Measurements from ENCODE around the gene ROBO1. TPM values are rescaled to one million over a fixed set of nuclear protein-coding genes. Genes with fewer than 3 reads are reported as not detected.

ROBO1 gene
- total RNA-seq, 1 donor from 2014 or later, result 66.5 TPM

DNA sequence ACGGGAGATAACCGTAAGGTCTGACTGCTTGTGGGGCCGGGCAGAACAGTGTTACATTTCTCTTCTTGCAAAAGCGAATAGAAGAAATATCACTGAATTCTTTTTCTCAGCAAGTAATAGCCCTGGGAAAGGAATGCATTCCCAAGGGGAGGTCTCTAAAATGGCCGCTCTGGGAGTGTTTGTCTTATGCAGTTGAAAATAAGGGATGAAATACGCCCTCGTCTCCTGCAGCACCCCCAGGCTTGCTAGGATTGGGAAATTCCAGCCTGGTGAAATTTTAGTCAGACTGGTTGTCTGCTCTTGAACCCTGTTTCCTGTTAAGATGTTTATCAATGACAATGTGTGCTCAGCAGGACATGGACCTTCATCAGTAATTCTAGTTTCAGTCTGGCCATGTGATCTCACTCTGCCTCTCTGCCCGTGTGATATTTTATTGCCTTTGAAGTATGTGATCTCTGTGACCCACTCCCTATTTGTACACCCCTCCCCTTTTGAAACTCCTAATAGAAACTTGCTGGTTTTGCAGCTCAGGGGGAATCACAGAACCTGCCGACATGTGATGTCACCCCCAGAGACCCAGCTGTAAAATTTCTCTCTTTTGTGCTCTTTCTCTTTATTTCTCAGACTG is 715.6 kb downstream of the ROBO1 start:
- intact Hi-C loops (cut with DNase I), result no loop called here
- no peaks in the 10 kb centered on the region for H3K4me1 ChIP-seq
- no peak overlapping the region for H3K4me3 ChIP-seq
- no peaks in the 10 kb centered on the region for H3K36me3 ChIP-seq
- no peak overlapping the region for H3K27ac ChIP-seq
- TF ChIP-seq POLR2AphosphoS5 (IDR thresholded peaks at IDR 0.05; ENCODE audit: insufficient read depth in 1 of 2, low read depth in 1 of 2), result no peak
- TF ChIP-seq, protein P1, sequence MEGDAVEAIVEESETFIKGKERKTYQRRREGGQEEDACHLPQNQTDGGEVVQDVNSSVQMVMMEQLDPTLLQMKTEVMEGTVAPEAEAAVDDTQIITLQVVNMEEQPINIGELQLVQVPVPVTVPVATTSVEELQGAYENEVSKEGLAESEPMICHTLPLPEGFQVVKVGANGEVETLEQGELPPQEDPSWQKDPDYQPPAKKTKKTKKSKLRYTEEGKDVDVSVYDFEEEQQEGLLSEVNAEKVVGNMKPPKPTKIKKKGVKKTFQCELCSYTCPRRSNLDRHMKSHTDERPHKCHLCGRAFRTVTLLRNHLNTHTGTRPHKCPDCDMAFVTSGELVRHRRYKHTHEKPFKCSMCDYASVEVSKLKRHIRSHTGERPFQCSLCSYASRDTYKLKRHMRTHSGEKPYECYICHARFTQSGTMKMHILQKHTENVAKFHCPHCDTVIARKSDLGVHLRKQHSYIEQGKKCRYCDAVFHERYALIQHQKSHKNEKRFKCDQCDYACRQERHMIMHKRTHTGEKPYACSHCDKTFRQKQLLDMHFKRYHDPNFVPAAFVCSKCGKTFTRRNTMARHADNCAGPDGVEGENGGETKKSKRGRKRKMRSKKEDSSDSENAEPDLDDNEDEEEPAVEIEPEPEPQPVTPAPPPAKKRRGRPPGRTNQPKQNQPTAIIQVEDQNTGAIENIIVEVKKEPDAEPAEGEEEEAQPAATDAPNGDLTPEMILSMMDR (IDR thresholded peaks at IDR 0.05), result no peak
- no peak for TF ChIP-seq POLR2A (IDR thresholded peaks at IDR 0.05)
- H3K27me3 ChIP-seq, result no peaks in the 10 kb centered on the region
- DNase-seq (ENCODE audit: extremely low spot score in 2 of 2), result no peak
- H3K9me3 ChIP-seq, result peaks cover 6% of the 10 kb centered on the region

DNA sequence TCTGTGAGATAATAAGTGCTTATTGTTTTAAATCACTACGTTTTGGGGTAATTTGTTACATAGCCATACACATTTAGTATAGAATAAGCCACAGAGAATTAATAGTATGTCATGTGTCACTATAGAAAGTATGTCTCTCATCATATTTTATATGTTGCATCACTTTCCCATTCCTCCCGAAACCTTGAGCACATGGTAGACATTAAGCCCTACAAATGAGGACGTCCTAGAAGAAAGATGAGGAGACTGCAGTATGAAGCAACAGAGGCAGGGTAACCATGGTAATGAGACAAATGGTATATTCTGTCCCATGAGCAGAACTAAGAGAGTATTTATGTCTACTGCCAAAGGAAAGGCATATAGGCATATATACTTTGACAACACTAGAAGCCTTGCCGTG is 720.2 kb downstream of the ROBO1 start:
- no peak for TF ChIP-seq POLR2A (IDR thresholded peaks at IDR 0.05)
- no peak for TF ChIP-seq POLR2AphosphoS5 (IDR thresholded peaks at IDR 0.05; ENCODE audit: insufficient read depth in 1 of 2, low read depth in 1 of 2)
- TF ChIP-seq, protein P1 (IDR thresholded peaks at IDR 0.05), result no peak
- DNase-seq (ENCODE audit: extremely low spot score in 2 of 2), result no peak

DNA sequence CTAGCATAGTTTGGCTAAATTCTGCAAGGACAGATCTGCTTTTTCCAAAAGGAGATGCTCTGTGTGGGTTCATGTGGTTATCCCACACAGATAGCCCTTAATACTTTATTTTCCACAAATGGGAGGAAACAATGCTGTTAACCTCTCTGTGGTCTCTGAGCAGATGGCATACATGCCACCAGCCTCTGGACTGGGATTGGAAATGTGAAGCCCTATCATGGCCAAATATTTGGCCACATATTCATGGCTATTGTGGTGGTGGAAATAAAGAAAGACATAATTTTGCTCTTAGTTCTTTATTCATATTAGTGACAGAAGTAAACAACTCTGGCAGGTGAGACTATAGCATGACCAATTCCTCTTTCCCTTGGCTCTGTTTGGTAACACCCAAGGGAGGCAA is 726.2 kb downstream of the ROBO1 start:
- DNase-seq (ENCODE audit: extremely low spot score in 2 of 2), result no peak
- TF ChIP-seq POLR2A (IDR thresholded peaks at IDR 0.05), result no peak
- TF ChIP-seq, protein P1 (IDR thresholded peaks at IDR 0.05), result no peak
- no peak overlapping the region for H3K27ac ChIP-seq
- H3K4me1 ChIP-seq, result no peaks in the 10 kb centered on the region
- H3K4me3 ChIP-seq, result no peak overlapping the region
- no peaks in the 10 kb centered on the region for H3K36me3 ChIP-seq
- H3K27me3 ChIP-seq, result no peaks in the 10 kb centered on the region
- H3K9me3 ChIP-seq, result no peaks in the 10 kb centered on the region
- intact Hi-C loops (cut with DNase I), result no loop called here

More for the DNA sequence above, 720.2 kb downstream of the ROBO1 start:
- Histone ChIP-seq H3K27me3 (no peaks in the 10 kb centered on the region), H3K9me3 (peaks cover 6% of the 10 kb centered on the region), H3K4me3 (no peak overlapping the region), H3K4me1 (no peaks in the 10 kb centered on the region), H3K36me3 (no peaks in the 10 kb centered on the region), H3K27ac (no peak overlapping the region)
- intact Hi-C loops (cut with DNase I), result no loop called here

DNA sequence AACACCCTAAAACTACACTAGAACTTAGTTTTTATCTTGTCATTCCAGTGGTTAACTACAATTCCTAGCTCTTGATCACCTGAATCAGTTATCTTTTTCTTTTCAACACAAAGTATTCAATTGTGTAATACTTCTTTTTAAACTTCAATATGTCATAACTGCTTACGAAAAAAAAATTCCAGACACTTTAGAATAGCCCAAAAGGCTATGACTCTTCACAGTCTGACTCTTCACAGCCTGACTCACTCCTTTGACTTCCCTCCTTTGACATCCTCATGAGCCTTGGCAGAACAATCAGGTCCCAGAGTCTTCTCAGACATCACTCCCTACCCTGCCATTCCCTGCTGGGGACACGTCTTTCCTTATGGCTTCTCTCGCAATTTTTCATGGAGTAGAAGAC is 727.1 kb downstream of the ROBO1 start:
- H3K4me1 ChIP-seq, result no peaks in the 10 kb centered on the region
- no peak for DNase-seq (ENCODE audit: extremely low spot score in 2 of 2)
- H3K27me3 ChIP-seq, result no peaks in the 10 kb centered on the region
- no peaks in the 10 kb centered on the region for H3K36me3 ChIP-seq
- intact Hi-C loops (cut with DNase I), result no loop called here
- H3K27ac ChIP-seq, result no peak overlapping the region
- no peak overlapping the region for H3K4me3 ChIP-seq
- no peaks in the 10 kb centered on the region for H3K9me3 ChIP-seq
- TF ChIP-seq POLR2AphosphoS5 (IDR thresholded peaks at IDR 0.05; ENCODE audit: insufficient read depth in 1 of 2, low read depth in 1 of 2), result peak in 1 of 2 donors; percentile 6
- TF ChIP-seq, protein P1 (IDR thresholded peaks at IDR 0.05), result no peak

DNA sequence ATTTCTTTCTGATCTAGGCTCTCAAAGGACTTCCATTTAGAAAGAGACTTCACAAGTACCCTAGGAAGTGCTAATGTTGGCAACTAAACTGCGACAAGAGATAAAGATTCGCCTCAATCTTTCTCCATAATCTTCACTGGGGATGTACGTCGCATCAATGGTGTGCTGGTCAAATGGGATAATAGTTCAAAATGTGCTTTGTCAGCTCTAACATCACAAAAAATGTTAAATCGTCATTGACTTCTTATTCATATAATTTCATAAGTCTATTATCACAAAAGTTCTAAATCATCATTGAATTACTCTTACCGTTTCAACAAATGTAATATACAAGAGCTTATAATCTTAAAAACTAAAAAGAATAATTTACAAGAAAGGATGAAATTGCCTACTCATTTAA is 727.7 kb downstream of the ROBO1 start:
- TF ChIP-seq, protein P1 (IDR thresholded peaks at IDR 0.05), result no peak
- no peak for TF ChIP-seq POLR2AphosphoS5 (IDR thresholded peaks at IDR 0.05; ENCODE audit: insufficient read depth in 1 of 2, low read depth in 1 of 2)
- TF ChIP-seq POLR2A (IDR thresholded peaks at IDR 0.05), result no peak
- H3K9me3 ChIP-seq, result no peaks in the 10 kb centered on the region
- H3K27ac ChIP-seq, result no peak overlapping the region
- intact Hi-C loops (cut with DNase I), result no loop called here
- no peaks in the 10 kb centered on the region for H3K4me1 ChIP-seq
- no peak overlapping the region for H3K4me3 ChIP-seq
- no peak for DNase-seq (ENCODE audit: extremely low spot score in 2 of 2)
- no peaks in the 10 kb centered on the region for H3K36me3 ChIP-seq
- no peaks in the 10 kb centered on the region for H3K27me3 ChIP-seq

Data from vagina (tissue), 2 donors.